ENCODE data around the gene INPP4B. TPM values are rescaled to one million over a fixed set of nuclear protein-coding genes. Genes with fewer than 3 reads are reported as not detected.

The INPP4B gene
- total RNA-seq, 2 experiments from 2014 or later = 45.7 to 46.3 TPM

GRCh38 chr4:142725886-142726285 is 120.2 kb downstream of the INPP4B start:
- DNase-seq = no peak
- no peaks in the 10 kb centered on the region for H3K36me3 Mint-ChIP-seq
- H3K27me3 Mint-ChIP-seq = no peaks in the 10 kb centered on the region
- H3K9me3 Mint-ChIP-seq = no peaks in the 10 kb centered on the region
- no peak overlapping the region for H3K4me3 Mint-ChIP-seq
- H3K4me1 Mint-ChIP-seq = peaks cover 2% of the 10 kb centered on the region
- H3K27ac Mint-ChIP-seq = no peak overlapping the region

DNA sequence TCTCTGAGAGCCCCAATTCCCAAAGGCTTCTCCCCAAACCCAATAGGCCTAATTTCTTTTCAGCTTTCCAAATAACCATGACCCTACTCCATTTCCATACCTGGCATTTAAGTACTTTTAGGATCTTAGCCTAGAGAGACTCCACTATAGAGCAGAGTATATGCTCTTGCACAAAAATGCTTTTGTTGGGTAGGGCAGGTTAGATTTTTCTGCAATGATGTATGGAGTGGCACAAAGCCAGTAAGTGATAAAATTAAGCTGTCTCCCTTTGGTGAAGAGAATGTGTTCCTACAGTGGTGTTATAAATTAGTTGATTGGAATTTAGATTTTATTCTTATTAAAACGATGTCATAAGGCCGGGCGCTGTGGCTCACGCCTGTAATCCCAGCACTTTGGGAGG is 124.9 kb downstream of the INPP4B start:
- Mint-ChIP-seq H3K27me3 (no peaks in the 10 kb centered on the region), H3K36me3 (peaks cover 3% of the 10 kb centered on the region), H3K9me3 (peaks cover 6% of the 10 kb centered on the region), H3K4me1 (peaks cover 3% of the 10 kb centered on the region), H3K27ac (no peak overlapping the region), H3K4me3 (no peak overlapping the region)
- DNase-seq = no peak

GRCh38 chr4:142719854-142720541 is 126.1 kb downstream of the INPP4B start:
- peak overlapping the region; percentile 42 for H3K27ac Mint-ChIP-seq
- peaks cover 9% of the 10 kb centered on the region for H3K4me1 Mint-ChIP-seq
- no peak for DNase-seq
- peaks cover 6% of the 10 kb centered on the region for H3K9me3 Mint-ChIP-seq
- H3K36me3 Mint-ChIP-seq = peaks cover 8% of the 10 kb centered on the region
- H3K27me3 Mint-ChIP-seq = no peaks in the 10 kb centered on the region
- H3K4me3 Mint-ChIP-seq = no peak overlapping the region

DNA sequence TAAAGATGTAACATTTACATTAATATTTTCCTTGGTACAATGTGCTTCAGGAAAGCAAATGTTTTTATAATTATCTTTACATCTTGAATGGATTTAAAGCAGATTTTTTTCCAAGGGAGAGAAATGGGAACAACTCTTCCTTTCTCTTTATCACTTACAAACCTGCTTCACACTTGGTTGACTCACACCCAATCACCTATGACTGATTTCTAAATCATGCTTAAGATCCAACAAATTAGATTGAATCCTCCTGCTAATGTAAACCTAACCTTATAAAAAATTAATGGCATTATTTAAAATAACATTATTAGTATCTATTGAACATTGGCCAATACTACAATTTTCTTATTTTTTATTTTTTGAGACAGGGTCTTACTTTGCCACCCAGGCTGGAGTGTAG is 127.1 kb downstream of the INPP4B start:
- DNase-seq = no peak
- H3K36me3 Mint-ChIP-seq = peaks cover 11% of the 10 kb centered on the region
- H3K4me1 Mint-ChIP-seq = peaks cover 13% of the 10 kb centered on the region
- peaks cover 6% of the 10 kb centered on the region for H3K9me3 Mint-ChIP-seq
- H3K27me3 Mint-ChIP-seq = no peaks in the 10 kb centered on the region
- no peak overlapping the region for H3K4me3 Mint-ChIP-seq
- no peak overlapping the region for H3K27ac Mint-ChIP-seq

DNA sequence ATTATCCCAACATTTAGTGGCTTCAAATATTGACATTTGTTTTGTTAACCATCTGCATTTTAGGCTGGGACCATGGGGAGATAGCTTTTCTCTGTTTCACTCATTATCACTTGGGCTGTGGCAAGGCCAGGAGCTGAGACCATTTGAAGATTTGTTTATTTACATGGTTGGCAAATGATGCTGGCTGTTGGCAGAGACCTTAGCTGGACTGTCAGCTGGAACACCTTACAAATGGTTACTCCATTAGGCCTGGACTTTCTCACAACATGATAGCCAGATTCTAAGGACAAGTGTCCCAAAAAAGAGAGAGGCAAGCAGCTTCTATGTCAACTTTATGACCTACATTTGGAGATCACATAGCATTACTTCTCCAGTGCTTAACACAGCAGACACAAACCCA is 130.4 kb downstream of the INPP4B start:
- peaks cover 16% of the 10 kb centered on the region for H3K9me3 Mint-ChIP-seq
- H3K27me3 Mint-ChIP-seq = no peaks in the 10 kb centered on the region
- peaks cover 23% of the 10 kb centered on the region for H3K36me3 Mint-ChIP-seq
- H3K4me3 Mint-ChIP-seq = no peak overlapping the region
- H3K4me1 Mint-ChIP-seq = peaks cover 36% of the 10 kb centered on the region
- no peak overlapping the region for H3K27ac Mint-ChIP-seq
- no peak for DNase-seq

DNA sequence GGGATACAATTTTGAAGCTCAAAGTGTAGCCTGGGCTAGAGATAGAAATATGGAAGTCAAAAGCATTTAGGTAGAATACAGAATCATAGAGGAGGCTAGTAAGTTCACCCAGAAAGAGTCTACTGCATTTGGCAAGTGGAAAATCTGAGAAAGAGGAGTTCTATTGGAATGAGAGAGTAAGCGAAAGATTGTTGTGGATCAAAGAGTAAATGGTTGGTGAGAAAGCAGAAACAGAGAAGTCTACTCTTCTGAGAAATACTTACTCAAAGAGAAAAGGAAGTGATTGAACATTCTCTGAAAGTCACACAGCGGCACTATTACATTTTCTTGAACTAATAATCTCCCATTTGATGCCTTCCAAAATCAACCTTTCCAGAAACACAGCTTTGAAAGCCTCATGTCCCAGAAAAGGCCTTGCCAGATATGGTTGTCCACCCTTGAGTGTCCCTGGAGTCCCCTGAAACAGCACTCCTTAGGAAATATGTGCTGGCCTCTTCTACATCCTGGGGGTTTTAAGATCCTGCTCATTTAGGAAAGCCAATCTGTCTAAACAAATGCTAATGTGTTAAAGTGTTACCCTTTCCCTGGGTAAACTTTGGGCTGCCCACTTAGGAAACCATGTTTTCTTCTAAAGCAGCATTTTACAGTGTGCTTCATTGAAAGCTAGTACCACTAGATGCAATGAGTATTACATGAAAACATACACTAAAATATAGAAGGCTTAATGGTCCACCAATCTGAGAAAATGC is 132.6 kb downstream of the INPP4B start:
- Mint-ChIP-seq H3K9me3 (peaks cover 27% of the 10 kb centered on the region), H3K4me1 (peaks cover 36% of the 10 kb centered on the region), H3K36me3 (peaks cover 33% of the 10 kb centered on the region), H3K27me3 (no peaks in the 10 kb centered on the region), H3K27ac (peak overlapping the region; percentile 83), H3K4me3 (peak overlapping the region; percentile 9)
- DNase-seq = no peak

- peaks cover 21% of the 10 kb centered on the region for H3K9me3 Mint-ChIP-seq
- no peak overlapping the region for H3K4me3 Mint-ChIP-seq
- H3K36me3 Mint-ChIP-seq = peaks cover 20% of the 10 kb centered on the region
- peaks cover 19% of the 10 kb centered on the region for H3K4me1 Mint-ChIP-seq
- H3K27ac Mint-ChIP-seq = peak overlapping the region; percentile 32
- no peaks in the 10 kb centered on the region for H3K27me3 Mint-ChIP-seq
- no peak for DNase-seq
Measured at GRCh38 chr4:142708231-142708630, 137.9 kb downstream of the INPP4B start.

DNA sequence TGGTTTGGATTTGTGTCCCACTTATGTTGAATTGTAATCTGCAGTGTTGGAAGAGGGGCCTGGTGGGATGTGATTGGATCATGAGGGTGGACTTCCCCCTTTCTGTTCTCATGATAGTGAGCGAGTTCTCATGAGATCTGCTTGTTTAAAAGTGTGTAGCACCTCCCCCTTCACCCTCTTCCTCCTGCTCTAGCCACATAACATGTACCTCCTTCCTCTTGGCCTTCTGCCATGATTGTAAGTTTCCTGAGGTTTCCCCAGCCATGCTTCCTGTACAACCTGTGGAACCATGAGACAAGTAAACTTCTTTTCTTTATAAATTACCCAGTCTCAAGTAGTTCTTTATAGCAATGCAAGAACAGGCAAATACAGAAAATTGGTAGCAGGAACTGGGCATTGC is 138.7 kb downstream of the INPP4B start:
- H3K27me3 Mint-ChIP-seq = no peaks in the 10 kb centered on the region
- no peak overlapping the region for H3K4me3 Mint-ChIP-seq
- DNase-seq = no peak
- peaks cover 17% of the 10 kb centered on the region for H3K36me3 Mint-ChIP-seq
- no peak overlapping the region for H3K27ac Mint-ChIP-seq
- peaks cover 14% of the 10 kb centered on the region for H3K9me3 Mint-ChIP-seq
- peaks cover 14% of the 10 kb centered on the region for H3K4me1 Mint-ChIP-seq

GRCh38 chr4:142706381-142706780 is 139.7 kb downstream of the INPP4B start:
- peaks cover 12% of the 10 kb centered on the region for H3K9me3 Mint-ChIP-seq
- peaks cover 12% of the 10 kb centered on the region for H3K4me1 Mint-ChIP-seq
- H3K36me3 Mint-ChIP-seq = peaks cover 17% of the 10 kb centered on the region
- H3K27me3 Mint-ChIP-seq = no peaks in the 10 kb centered on the region
- DNase-seq = no peak
- H3K4me3 Mint-ChIP-seq = no peak overlapping the region
- H3K27ac Mint-ChIP-seq = no peak overlapping the region

GRCh38 chr4:142705820-142706219 is 140.3 kb downstream of the INPP4B start:
- Mint-ChIP-seq H3K4me3 (no peak overlapping the region), H3K9me3 (peaks cover 12% of the 10 kb centered on the region), H3K27ac (no peak overlapping the region), H3K36me3 (peaks cover 19% of the 10 kb centered on the region), H3K27me3 (no peaks in the 10 kb centered on the region), H3K4me1 (peaks cover 13% of the 10 kb centered on the region)
- DNase-seq = no peak

DNA sequence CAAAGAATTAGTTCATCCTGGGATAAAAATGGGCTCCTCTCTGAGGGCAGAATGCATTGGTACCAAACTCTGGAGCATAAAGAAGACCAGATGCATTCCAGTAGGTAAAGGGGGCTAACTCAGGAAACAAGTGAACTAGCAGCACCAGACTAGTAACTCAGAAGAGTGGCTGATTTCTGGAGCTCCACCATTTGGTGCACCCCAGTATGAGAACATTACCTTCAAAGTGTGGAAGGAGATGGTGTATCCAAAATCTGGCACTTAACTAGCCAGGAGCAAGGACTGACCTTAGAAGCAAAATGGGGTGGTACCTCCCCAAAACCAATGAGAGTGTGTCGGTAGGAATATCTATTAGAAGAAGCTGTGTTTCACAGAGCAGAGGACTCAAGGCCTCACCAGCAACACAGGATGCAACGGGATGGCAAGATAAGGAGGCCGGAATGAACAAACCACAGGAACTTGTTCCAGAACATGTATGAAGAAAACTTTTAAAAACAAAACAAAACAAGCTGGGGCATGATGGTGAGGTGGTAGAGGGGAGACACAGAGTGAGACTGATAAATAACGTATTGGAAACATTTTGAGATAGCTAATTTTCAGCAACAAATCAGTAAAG is 142.3 kb downstream of the INPP4B start:
- peaks cover 27% of the 10 kb centered on the region for H3K4me1 Mint-ChIP-seq
- no peak for DNase-seq
- no peaks in the 10 kb centered on the region for H3K27me3 Mint-ChIP-seq
- H3K4me3 Mint-ChIP-seq = no peak overlapping the region
- H3K36me3 Mint-ChIP-seq = peaks cover 21% of the 10 kb centered on the region
- no peak overlapping the region for H3K27ac Mint-ChIP-seq
- peaks cover 6% of the 10 kb centered on the region for H3K9me3 Mint-ChIP-seq

DNA sequence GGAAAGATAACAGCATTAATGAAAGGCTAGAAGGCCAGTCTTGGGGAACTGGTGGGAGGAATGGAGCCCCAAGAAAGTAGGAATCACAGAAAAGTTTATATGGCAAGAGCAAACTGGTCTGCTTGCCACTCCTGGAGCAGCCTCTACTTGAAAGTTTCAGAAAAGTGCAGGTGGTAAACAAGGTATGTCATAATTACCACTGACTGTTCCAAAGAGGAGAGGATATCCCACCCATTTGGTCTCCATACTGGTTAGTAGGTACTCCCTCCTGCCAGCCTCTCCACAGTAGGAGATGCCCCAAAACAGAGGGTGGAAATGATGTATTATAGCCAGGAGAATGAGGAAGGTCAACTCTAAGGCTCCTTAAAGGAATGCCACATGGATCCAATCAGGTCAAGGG is 145.1 kb downstream of the INPP4B start:
- H3K27ac Mint-ChIP-seq = peak overlapping the region; percentile 75
- peaks cover 21% of the 10 kb centered on the region for H3K36me3 Mint-ChIP-seq
- peaks cover 6% of the 10 kb centered on the region for H3K9me3 Mint-ChIP-seq
- H3K4me3 Mint-ChIP-seq = no peak overlapping the region
- H3K4me1 Mint-ChIP-seq = peaks cover 53% of the 10 kb centered on the region
- no peaks in the 10 kb centered on the region for H3K27me3 Mint-ChIP-seq
- no peak for DNase-seq

DNA sequence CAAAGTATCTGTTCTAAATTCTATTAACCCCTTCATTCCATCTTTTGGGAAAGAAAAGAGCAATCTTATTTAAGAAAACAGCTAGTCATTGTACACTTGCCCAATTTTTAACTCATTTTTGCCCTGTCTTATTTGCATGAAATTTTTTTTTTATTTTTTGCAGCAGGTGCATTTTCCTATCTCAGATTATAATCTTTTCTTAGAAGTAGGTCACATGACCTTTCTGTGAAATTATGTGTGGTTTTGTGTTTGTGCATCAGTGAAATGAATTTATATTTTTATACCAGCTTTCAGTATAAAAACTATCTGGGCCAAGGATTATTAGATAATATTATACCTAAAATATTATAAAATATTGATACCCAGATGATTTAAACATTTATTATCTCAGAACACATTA is 145.6 kb downstream of the INPP4B start:
- H3K27me3 Mint-ChIP-seq = no peaks in the 10 kb centered on the region
- peaks cover 57% of the 10 kb centered on the region for H3K4me1 Mint-ChIP-seq
- peaks cover 21% of the 10 kb centered on the region for H3K36me3 Mint-ChIP-seq
- no peak for DNase-seq
- peak overlapping the region; percentile 16 for H3K27ac Mint-ChIP-seq
- H3K4me3 Mint-ChIP-seq = no peak overlapping the region
- H3K9me3 Mint-ChIP-seq = peaks cover 6% of the 10 kb centered on the region

GRCh38 chr4:142698552-142698951 is 147.5 kb downstream of the INPP4B start:
- Mint-ChIP-seq H3K4me3 (no peak overlapping the region), H3K4me1 (peaks cover 58% of the 10 kb centered on the region)

DNA sequence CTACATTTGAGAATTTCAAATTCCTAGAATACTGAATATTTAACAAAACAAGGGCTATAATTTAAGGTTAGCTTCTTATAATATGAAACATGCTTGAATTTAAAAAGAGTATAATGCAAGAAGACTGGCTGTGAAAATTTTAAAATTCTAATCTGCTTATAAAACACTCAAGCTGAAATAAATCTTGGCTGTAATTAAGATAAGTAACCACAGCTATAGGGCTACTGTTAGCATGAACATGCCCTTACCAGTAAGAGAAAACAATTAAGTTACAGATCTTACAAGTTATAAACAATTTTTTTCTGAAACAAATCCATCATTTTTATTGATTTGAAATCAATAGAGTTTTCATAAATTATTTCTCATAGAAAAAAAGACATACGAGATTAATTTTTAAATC is 148.2 kb downstream of the INPP4B start:
- Mint-ChIP-seq H3K27ac (no peak overlapping the region), H3K27me3 (no peaks in the 10 kb centered on the region), H3K4me1 (peaks cover 57% of the 10 kb centered on the region), H3K9me3 (peaks cover 6% of the 10 kb centered on the region), H3K4me3 (no peak overlapping the region), H3K36me3 (peaks cover 20% of the 10 kb centered on the region)
- DNase-seq = no peak

More at GRCh38 chr4:142698552-142698951, 147.5 kb downstream of the INPP4B start:
- Mint-ChIP-seq H3K27me3 (no peaks in the 10 kb centered on the region), H3K9me3 (peaks cover 6% of the 10 kb centered on the region), H3K27ac (peak overlapping the region; percentile 46), H3K36me3 (peaks cover 21% of the 10 kb centered on the region)
- DNase-seq = no peak
